GM23338 (cell line): Measurements from ENCODE around the gene L3MBTL1.

ENCODE experiments used
- CTCF ChIP-seq, 2 experiments: fragments of 200-600 bp in 1 of 2; sonication (generic) in 1 of 2; conservative IDR thresholded peaks; 2 replicates each; pipeline versions ENCODE4 v1.5.1 to v1.6.1; 2016 to 2017; ENCODE audit warnings: antibody characterized with exemption in 2 of 2, low read depth in 2 of 2, mild to moderate bottlenecking in 2 of 2, moderate library complexity in 1 of 2
- EZH2phosphoT487 ChIP-seq: fragments of 200-600 bp; sonication (generic); IDR thresholded peaks from one replicate; pipeline ENCODE4 v1.8.1; 2018; ENCODE audit warnings: antibody characterized with exemption; ENCODE audit not compliant: unreplicated experiment
- POLR2AphosphoS5 ChIP-seq: IDR thresholded peaks from 2 replicates; pipeline ENCODE4 v1.6.1; 2016; ENCODE audit warnings: antibody characterized with exemption, low read depth

GRCh38 chr20:43531091-43531443, 23.6 kb downstream of the L3MBTL1 start:
- no peak for TF ChIP-seq CTCF (conservative IDR thresholded peaks at IDR 0.05; ENCODE audit: low read depth in 2 of 2)
- TF ChIP-seq EZH2phosphoT487: no peak
- no peak for TF ChIP-seq POLR2AphosphoS5
